NT2/D1 (cell line): ENCODE measurements around the gene TAAR2.

Source experiments
- SUZ12 ChIP-seq: IDR thresholded peaks from 2 replicates; pipeline ENCODE4 v1.6.1; 2011; ENCODE audit not compliant: insufficient read length, insufficient read depth; ENCODE audit errors: extremely low read depth
- YY1 ChIP-seq: IDR thresholded peaks from 2 replicates; pipeline ENCODE4 v1.6.1; 2011; ENCODE audit not compliant: insufficient read length, insufficient read depth
- ZNF274 ChIP-seq: IDR thresholded peaks from 2 replicates; pipeline ENCODE4 v1.6.1; 2011; ENCODE audit warnings: mild to moderate bottlenecking, low read depth, low read length

DNA sequence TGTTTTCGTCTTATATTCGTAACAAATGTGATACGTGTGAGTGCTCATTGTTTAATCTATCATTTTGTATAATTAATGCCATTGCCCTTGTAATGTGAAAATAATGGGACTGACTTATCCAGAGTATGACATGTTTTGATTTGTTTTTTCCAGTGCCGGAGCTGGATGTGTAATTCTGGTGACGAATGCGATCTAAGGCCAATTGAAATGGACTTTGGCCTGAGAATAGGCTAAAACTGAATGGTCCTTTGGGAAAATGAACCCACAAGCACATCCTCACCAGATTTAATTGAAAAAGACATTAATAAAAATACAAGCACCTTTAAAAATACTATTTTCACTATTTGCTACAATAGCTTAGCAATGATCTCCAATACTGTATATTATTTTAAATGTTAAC is 27.9 kb downstream of the TAAR2 start:
- TF ChIP-seq YY1, result no peak
- no peak for TF ChIP-seq ZNF274
- TF ChIP-seq SUZ12, result no peak
